HCT116 (cell line): ENCODE measurements around the gene SMURF1. TPM values are rescaled to one million over a fixed set of nuclear protein-coding genes. Genes with fewer than 3 reads are reported as not detected.

ENCODE experiments used
- ATAC-seq: fragments of 200-7000 bp; cut with Tn5 transposase; 2 replicates; pipeline ENCODE4 v1.9.1; 2020; ENCODE audit warnings: mild to moderate bottlenecking, moderate library complexity
- BruUV-seq: library from RNA; stranded (reverse); fragments of 400-500 nt; replicated peaks from 2 replicates; lab custom pipeline; 2021; lab: Mats Ljungman, UMichigan
- CTCF ChIA-PET: fragments of 300-600 bp; sonication (Branson Sonifier 250); formaldehyde crosslinking; loops from one replicate; lab custom pipeline; 2021; ENCODE audit warnings: antibody characterized with exemption; lab: Charles Lee
- POLR2A ChIA-PET: fragments of 300-600, 350-600 bp; sonication (Branson Sonifier 250); formaldehyde crosslinking; loops from one replicate; lab custom pipeline; 2021; ENCODE audit warnings: antibody characterized with exemption; lab: Charles Lee
- RAD21 ChIA-PET, 2 experiments: fragments of 300-600 bp; sonication (Branson Sonifier 250); formaldehyde crosslinking; loops; one replicate each; lab custom pipeline; 2023; ENCODE audit warnings: low total read pairs in 2 of 2; ENCODE audit not compliant: uncharacterized antibody in 2 of 2, unreplicated experiment in 2 of 2, low non-redundant PET in 1 of 2; lab: Charles Lee
- DNase-seq: peaks from one replicate; pipeline ENCODE4 v3.0.0-alpha.2; 2010; ENCODE audit warnings: low read depth, low spot score
- H2AFZ ChIP-seq: fragments of 200-600 bp; shearing (Covaris generic), sonication (generic); 2 replicates; pipeline ENCODE4 v1.6.1; 2017; ENCODE audit warnings: low read depth, mixed run types, mixed read lengths, antibody characterized with exemption, low read length; ENCODE audit not compliant: poor library complexity, severe bottlenecking
- H3K27ac ChIP-seq: 2 replicates; pipeline ENCODE4 v1.5.1; 2012; ENCODE audit warnings: low read depth, low read length
- H3K27me3 ChIP-seq: fragments of 200-600 bp; sonication (generic); 2 replicates; pipeline ENCODE4 v1.6.1; 2016; ENCODE audit warnings: mixed run types, low read length, mixed read lengths; ENCODE audit not compliant: insufficient read depth
- H3K36me3 ChIP-seq, 2 experiments: fragments of 200-500 bp in 1 of 2; fragments of 200-600 bp in 1 of 2; sonication (Bioruptor generic) in 1 of 2; sonication (generic) in 1 of 2; 2 replicates each; pipeline versions ENCODE4 v1.5.1 to v1.6.1; 2014 to 2016; ENCODE audit warnings: low read length in 2 of 2, inconsistent platforms in 1 of 2, mixed read lengths in 1 of 2, mixed run types in 1 of 2; ENCODE audit not compliant: insufficient read depth in 2 of 2, control insufficient read depth in 1 of 2
- H3K4me1 ChIP-seq, 2 experiments: fragments of 200-600 bp in 1 of 2; sonication (generic) in 1 of 2; 2 replicates each; pipeline versions ENCODE4 v1.5.1 to v1.6.1; 2012 to 2017; ENCODE audit warnings: low read length in 2 of 2, inconsistent platforms in 1 of 2, mild to moderate bottlenecking in 1 of 2, mixed read lengths in 1 of 2, mixed run types in 1 of 2, moderate library complexity in 1 of 2; ENCODE audit not compliant: insufficient read depth in 2 of 2, control insufficient read depth in 1 of 2
- H3K4me2 ChIP-seq: fragments of 200-600 bp; sonication (generic); 2 replicates; pipeline ENCODE4 v1.6.1; 2017; ENCODE audit warnings: mixed run types, low read length, mixed read lengths
- H3K4me3 ChIP-seq, 2 experiments: fragments of 200-600 bp in 1 of 2; sonication (generic) in 1 of 2; replicated peaks in 1 of 2; 2 replicates each; pipeline ENCODE4 v1.5.1; 2011 to 2016; ENCODE audit warnings: low read length in 2 of 2, control low read depth in 1 of 2, low read depth in 1 of 2, mild to moderate bottlenecking in 1 of 2, mixed read lengths in 1 of 2, mixed run types in 1 of 2
- H3K79me2 ChIP-seq: fragments of 200-600 bp; sonication (generic); 2 replicates; pipeline ENCODE4 v1.6.1; 2017; ENCODE audit warnings: mild to moderate bottlenecking, mixed run types, low read length, moderate library complexity, mixed read lengths; ENCODE audit not compliant: insufficient read depth
- H3K9ac ChIP-seq: fragments of 200-600 bp; sonication (generic); 2 replicates; pipeline ENCODE4 v1.6.1; 2016; ENCODE audit warnings: low read length, mixed read lengths
- H3K9me2 ChIP-seq: fragments of 200-600 bp; sonication (generic), shearing (Covaris generic); 2 replicates; pipeline ENCODE4 v1.6.1; 2017; ENCODE audit warnings: mixed run types, mild to moderate bottlenecking, moderate library complexity; ENCODE audit not compliant: insufficient read depth
- H3K9me3 ChIP-seq, 2 experiments: fragments of 200-500 bp in 1 of 2; fragments of 200-600 bp in 1 of 2; sonication (Bioruptor generic) in 1 of 2; sonication (generic) in 1 of 2; 2 replicates each; pipeline ENCODE4 v1.6.1; 2014 to 2017; ENCODE audit warnings: low read length in 2 of 2, mixed read lengths in 2 of 2, inconsistent platforms in 1 of 2, low read depth in 1 of 2, mild to moderate bottlenecking in 1 of 2, mixed run types in 1 of 2, moderate library complexity in 1 of 2; ENCODE audit not compliant: control insufficient read depth in 1 of 2, insufficient read depth in 1 of 2
- H4K20me1 ChIP-seq: fragments of 200-600 bp; sonication (generic), shearing (Covaris generic); 2 replicates; pipeline ENCODE4 v1.6.1; 2017; ENCODE audit warnings: mixed run types, mild to moderate bottlenecking, moderate library complexity; ENCODE audit not compliant: insufficient read depth
- ATF3 ChIP-seq: IDR thresholded peaks from 2 replicates; pipeline ENCODE4 v1.6.1; 2012
- CBX3 ChIP-seq: IDR thresholded peaks from 2 replicates; pipeline ENCODE4 v1.6.1; 2012; ENCODE audit warnings: low read depth
- CEBPB ChIP-seq: IDR thresholded peaks from 2 replicates; pipeline ENCODE4 v1.6.1; 2012; ENCODE audit warnings: low read depth
- ELF1 ChIP-seq: IDR thresholded peaks from 2 replicates; pipeline ENCODE4 v1.6.1; 2012; ENCODE audit warnings: low read depth, borderline replicate concordance
- EZH2phosphoT487 ChIP-seq: fragments of 200-600 bp; IDR thresholded peaks from 2 replicates; pipeline ENCODE4 v1.6.1; 2018; ENCODE audit warnings: antibody characterized with exemption, borderline replicate concordance
- FOSL1 ChIP-seq: IDR thresholded peaks from 2 replicates; pipeline ENCODE4 v1.6.1; 2012; ENCODE audit warnings: low read depth
- JUND ChIP-seq: IDR thresholded peaks from 2 replicates; pipeline ENCODE4 v1.6.1; 2012
- POLR2A ChIP-seq: IDR thresholded peaks from 2 replicates; pipeline ENCODE4 v1.7.0; 2011; ENCODE audit warnings: borderline replicate concordance; ENCODE audit not compliant: insufficient read depth, insufficient read length; ENCODE audit errors: extremely low read depth
- POLR2AphosphoS5 ChIP-seq: IDR thresholded peaks from 2 replicates; pipeline ENCODE4 v1.6.1; 2011; ENCODE audit warnings: mild to moderate bottlenecking, low read depth, low read length, moderate library complexity
- SIN3A ChIP-seq: IDR thresholded peaks from 2 replicates; pipeline ENCODE4 v1.6.1; 2012; ENCODE audit warnings: low read depth
- SP1 ChIP-seq: IDR thresholded peaks from 2 replicates; pipeline ENCODE4 v1.6.1; 2012; ENCODE audit warnings: low read depth
- SRF ChIP-seq: IDR thresholded peaks from 2 replicates; pipeline ENCODE4 v1.6.1; 2012; ENCODE audit warnings: low read depth
- TCF7L2 ChIP-seq: IDR thresholded peaks from 2 replicates; pipeline ENCODE4 v1.7.0; 2011; ENCODE audit warnings: borderline replicate concordance, inconsistent platforms; ENCODE audit not compliant: insufficient read depth, insufficient read length; ENCODE audit errors: extremely low read depth
- YY1 ChIP-seq: IDR thresholded peaks from 2 replicates; pipeline ENCODE4 v1.6.1; 2011; ENCODE audit warnings: low read length, low read depth, moderate library complexity, mild to moderate bottlenecking; ENCODE audit not compliant: insufficient replicate concordance; ENCODE audit errors: extremely low read depth
- ZNF274 ChIP-seq: fragments of 200-500 bp; sonication (Bioruptor generic); IDR thresholded peaks from 2 replicates; pipeline ENCODE4 v1.6.1; 2014; ENCODE audit warnings: mild to moderate bottlenecking, low read depth, low read length, inconsistent platforms
- intact Hi-C: fragments of 100-400 bp; cut with micrococcal nuclease; formaldehyde crosslinking; loops from 2 replicates; pipeline ENCODE4 v1.10.0; 2022
- total RNA-seq: library from RNA; stranded (reverse); gene quantifications from one replicate; pipeline ENCODE4 v1.2.1, GENCODE V29; 2021; ENCODE audit not compliant: unreplicated experiment
- TF ChIP-seq, protein P1 (sequence below): IDR thresholded peaks from 2 replicates; pipeline ENCODE4 v1.6.1; 2012; ENCODE audit warnings: low read depth

SMURF1 gene
- total RNA-seq, 1 experiment from 2014 or later = 24.6 TPM

- Histone ChIP-seq H2AFZ (no peak overlapping the region), H3K9ac (no peak overlapping the region), H3K4me3 (no peak overlapping the region), H3K4me1 (peaks cover 0 to 14% of the 10 kb centered on the region in 2 experiments; a peak in 2 of 4 replicates), H3K9me3 (no peaks in the 10 kb centered on the region)
- RAD21 ChIA-PET = no interaction called here
- no TSS peak for BruUV-seq
- intact Hi-C loops = no loop called here
- TF ChIP-seq EZH2phosphoT487 (no peak), SP1 (no peak), SIN3A (no peak), ELF1 (no peak), CEBPB (no peak), SRF (no peak), YY1 (no peak), CBX3 (no peak), POLR2A (no peak), TCF7L2 (no peak)
- TF ChIP-seq, all 23 proteins: peak for 0
- H3K4me2 ChIP-seq = no peak overlapping the region
- no peaks in the 10 kb centered on the region for H3K27me3 ChIP-seq
- ATAC-seq (no peak), DNase-seq (no peak)
- no peaks in the 10 kb centered on the region for H3K9me2 ChIP-seq
- no peaks in the 10 kb centered on the region for H3K36me3 ChIP-seq
- H3K79me2 ChIP-seq = no peaks in the 10 kb centered on the region
- ChIA-PET CTCF (no interaction called here), POLR2A (no interaction called here)
- no peak overlapping the region for H3K27ac ChIP-seq
- no peaks in the 10 kb centered on the region for H4K20me1 ChIP-seq
Measured at GRCh38 chr7:99189222-99189621, 45.3 kb upstream of the SMURF1 start.

- POLR2A ChIA-PET = no interaction called here
Measured at GRCh38 chr7:99188221-99188620, 44.3 kb upstream of the SMURF1 start.

More at GRCh38 chr7:99188221-99188620, 44.3 kb upstream of the SMURF1 start:
- H2AFZ ChIP-seq = no peak overlapping the region
- intact Hi-C loops = no loop called here
- BruUV-seq = no TSS peak
- H3K79me2 ChIP-seq = no peaks in the 10 kb centered on the region
- peaks cover 0 to 4% of the 10 kb centered on the region in 2 experiments; a peak in 2 of 4 replicates for H3K4me1 ChIP-seq
- ATAC-seq = no peak
- RAD21 ChIA-PET = interaction anchor here in 1 of 2 experiments (0.6 kb wide), 1 partner anchor 79 kb away, joined by 3 read pairs; no protein-coding TSS in a partner anchor
- H3K9ac ChIP-seq = no peak overlapping the region
- DNase-seq = no peak
- H3K9me2 ChIP-seq = no peaks in the 10 kb centered on the region
- no peaks in the 10 kb centered on the region for H4K20me1 ChIP-seq
- CTCF ChIA-PET = no interaction called here
- TF ChIP-seq FOSL1 (no peak), POLR2A (no peak), ATF3 (no peak), CBX3 (no peak), ZNF274 (no peak), TCF7L2 (no peak), ELF1 (no peak), SP1 (no peak), JUND (no peak), POLR2AphosphoS5 (no peak), YY1 (no peak)
- TF ChIP-seq, protein P1, sequence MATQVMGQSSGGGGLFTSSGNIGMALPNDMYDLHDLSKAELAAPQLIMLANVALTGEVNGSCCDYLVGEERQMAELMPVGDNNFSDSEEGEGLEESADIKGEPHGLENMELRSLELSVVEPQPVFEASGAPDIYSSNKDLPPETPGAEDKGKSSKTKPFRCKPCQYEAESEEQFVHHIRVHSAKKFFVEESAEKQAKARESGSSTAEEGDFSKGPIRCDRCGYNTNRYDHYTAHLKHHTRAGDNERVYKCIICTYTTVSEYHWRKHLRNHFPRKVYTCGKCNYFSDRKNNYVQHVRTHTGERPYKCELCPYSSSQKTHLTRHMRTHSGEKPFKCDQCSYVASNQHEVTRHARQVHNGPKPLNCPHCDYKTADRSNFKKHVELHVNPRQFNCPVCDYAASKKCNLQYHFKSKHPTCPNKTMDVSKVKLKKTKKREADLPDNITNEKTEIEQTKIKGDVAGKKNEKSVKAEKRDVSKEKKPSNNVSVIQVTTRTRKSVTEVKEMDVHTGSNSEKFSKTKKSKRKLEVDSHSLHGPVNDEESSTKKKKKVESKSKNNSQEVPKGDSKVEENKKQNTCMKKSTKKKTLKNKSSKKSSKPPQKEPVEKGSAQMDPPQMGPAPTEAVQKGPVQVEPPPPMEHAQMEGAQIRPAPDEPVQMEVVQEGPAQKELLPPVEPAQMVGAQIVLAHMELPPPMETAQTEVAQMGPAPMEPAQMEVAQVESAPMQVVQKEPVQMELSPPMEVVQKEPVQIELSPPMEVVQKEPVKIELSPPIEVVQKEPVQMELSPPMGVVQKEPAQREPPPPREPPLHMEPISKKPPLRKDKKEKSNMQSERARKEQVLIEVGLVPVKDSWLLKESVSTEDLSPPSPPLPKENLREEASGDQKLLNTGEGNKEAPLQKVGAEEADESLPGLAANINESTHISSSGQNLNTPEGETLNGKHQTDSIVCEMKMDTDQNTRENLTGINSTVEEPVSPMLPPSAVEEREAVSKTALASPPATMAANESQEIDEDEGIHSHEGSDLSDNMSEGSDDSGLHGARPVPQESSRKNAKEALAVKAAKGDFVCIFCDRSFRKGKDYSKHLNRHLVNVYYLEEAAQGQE = no peak
- H3K36me3 ChIP-seq = no peaks in the 10 kb centered on the region
- no peak overlapping the region for H3K4me3 ChIP-seq
- no peaks in the 10 kb centered on the region for H3K27me3 ChIP-seq
- no peak overlapping the region for H3K4me2 ChIP-seq
- no peaks in the 10 kb centered on the region for H3K9me3 ChIP-seq
- H3K27ac ChIP-seq = no peak overlapping the region
